Karpas-422 (cell line): Measurements from ENCODE around the gene TMEM41A. TPM values are rescaled to one million over a fixed set of nuclear protein-coding genes. Genes with fewer than 3 reads are reported as not detected.

Experiments
- DNase-seq: peaks from one replicate; pipeline ENCODE4 v3.0.0-alpha.2; 2015
- H2AFZ ChIP-seq: fragments of 200-600 bp; sonication (generic); 2 replicates; pipeline ENCODE4 v1.6.1; 2014; ENCODE audit warnings: antibody characterized with exemption, low read length, mixed read lengths
- H3K27ac ChIP-seq: fragments of 200-600 bp; sonication (generic); 2 replicates; pipeline ENCODE4 v1.5.1; 2014; ENCODE audit warnings: mild to moderate bottlenecking, low read length, moderate library complexity
- H3K27me3 ChIP-seq: fragments of 200-600 bp; sonication (generic); 2 replicates; pipeline ENCODE4 v1.6.1; 2014; ENCODE audit warnings: low read length, mixed read lengths
- H3K36me3 ChIP-seq: fragments of 200-600 bp; sonication (generic); 2 replicates; pipeline ENCODE4 v1.6.1; 2014; ENCODE audit warnings: low read length, mixed read lengths; ENCODE audit not compliant: insufficient read depth
- H3K4me1 ChIP-seq: fragments of 200-600 bp; sonication (generic); 2 replicates; pipeline ENCODE4 v1.6.1; 2014; ENCODE audit warnings: mild to moderate bottlenecking, low read length, mixed read lengths
- H3K4me2 ChIP-seq: fragments of 200-600 bp; sonication (generic); 2 replicates; pipeline ENCODE4 v1.6.1; 2014; ENCODE audit warnings: low read length, low read depth, mild to moderate bottlenecking; ENCODE audit not compliant: poor library complexity, severe bottlenecking
- H3K4me3 ChIP-seq: fragments of 200-600 bp; sonication (generic); 2 replicates; pipeline ENCODE4 v1.5.1; 2014; ENCODE audit warnings: mild to moderate bottlenecking, antibody characterized with exemption, low read length, mixed read lengths
- H3K79me2 ChIP-seq: fragments of 200-600 bp; sonication (generic); 2 replicates; pipeline ENCODE4 v1.6.1; 2014; ENCODE audit warnings: mild to moderate bottlenecking, low read length, mixed read lengths
- H3K9ac ChIP-seq: fragments of 200-600 bp; sonication (generic); 2 replicates; pipeline ENCODE4 v1.6.0; 2014; ENCODE audit warnings: low read length
- H3K9me2 ChIP-seq: fragments of 200-600 bp; sonication (generic), shearing (Covaris generic); replicated peaks from 2 replicates; pipeline ENCODE4 v1.6.0; 2014; ENCODE audit warnings: mild to moderate bottlenecking, low read length, moderate library complexity; ENCODE audit not compliant: insufficient read depth
- H3K9me3 ChIP-seq: fragments of 300-700, 200-600 bp; sonication (generic); 2 replicates; pipeline ENCODE4 v1.6.1; 2014; ENCODE audit warnings: low read length, mixed read lengths
- H4K20me1 ChIP-seq: fragments of 200-600 bp; sonication (generic); 2 replicates; pipeline ENCODE4 v1.6.1; 2014; ENCODE audit warnings: mild to moderate bottlenecking, antibody characterized with exemption, low read length, low read depth; ENCODE audit not compliant: insufficient read depth
- total RNA-seq: library from RNA; depleted of rRNA; stranded (reverse); fragments of >200 nt; shearing (Covaris generic); gene quantifications from 2 replicates; pipeline ENCODE4 v1.2.3, GENCODE V29; 2014; ENCODE audit warnings: low replicate concordance; rRNA removed

The TMEM41A gene
- total RNA-seq: 20.6 and 34.1 TPM in 2 replicates

DNA sequence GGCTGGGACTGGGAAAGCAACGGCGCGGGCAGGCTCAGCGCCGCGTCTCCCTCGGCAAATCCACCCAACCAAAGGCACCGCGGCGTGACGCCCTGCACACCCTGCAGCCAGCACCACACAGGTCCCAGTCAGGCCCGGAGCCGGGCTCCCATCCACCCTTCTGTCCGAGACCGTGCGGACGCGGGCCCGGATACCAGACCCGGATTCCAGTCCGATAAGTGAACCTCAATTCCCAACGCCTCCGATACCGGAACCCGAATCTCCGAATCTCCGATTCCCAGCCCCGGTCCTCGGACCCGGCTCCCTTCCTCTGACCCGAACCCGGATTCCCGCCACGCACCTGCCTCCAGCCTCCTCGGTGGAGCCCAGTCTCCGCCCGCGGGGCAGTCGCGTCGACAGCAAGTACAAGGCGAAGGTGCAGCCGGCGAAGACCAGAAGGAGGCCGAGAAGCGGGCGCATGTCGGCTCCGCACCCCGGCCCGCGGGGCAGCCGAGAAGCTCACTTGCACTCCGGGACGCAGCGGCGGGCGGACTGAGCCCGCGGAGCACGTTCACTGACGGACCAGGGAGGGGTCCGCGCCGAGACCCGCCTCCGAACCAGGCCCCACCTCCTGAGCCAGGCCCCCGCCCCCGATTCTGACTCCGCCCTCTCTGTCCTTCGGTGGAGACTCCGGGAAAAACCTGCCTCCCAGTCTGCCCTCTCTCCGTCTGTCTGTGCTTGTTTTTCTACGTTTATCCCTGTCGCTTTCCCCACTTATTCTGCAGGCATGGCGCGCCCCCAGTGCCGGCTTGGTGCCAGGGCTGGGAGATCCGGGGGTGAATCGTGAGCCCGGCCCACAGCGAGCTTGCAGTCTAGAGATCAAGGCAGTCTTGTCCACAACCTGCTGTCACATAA, at the start of gene TMEM41A:
Gene TMEM41A (minus strand): TSS at position 533 of the 894 bp plus-strand sequence. CDS start 74 bp downstream, at position 459.
- H3K9me3 ChIP-seq: no peaks in the 10 kb centered on the region
- peaks cover 21% of the 10 kb centered on the region for H3K79me2 ChIP-seq

DNA sequence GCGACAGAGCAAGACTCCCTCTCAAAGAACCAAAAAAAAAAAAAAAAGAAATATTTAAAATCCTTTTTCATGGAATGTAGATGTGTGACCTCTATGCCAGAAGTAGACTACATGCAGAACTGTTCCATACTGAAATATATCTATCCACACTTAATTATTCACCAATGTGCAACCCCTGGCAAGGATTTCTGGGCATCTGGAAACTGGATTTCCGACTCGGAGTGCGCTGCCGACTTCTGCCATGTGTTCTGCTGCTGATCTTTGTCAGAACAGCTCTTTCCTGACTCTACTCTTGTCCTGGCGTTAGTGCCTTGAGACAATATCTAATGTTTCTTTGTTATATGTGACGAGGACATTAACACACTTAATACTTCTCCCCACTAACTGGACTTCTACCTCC, 41.9 kb upstream of the TMEM41A start:
- no peaks in the 10 kb centered on the region for H3K27me3 ChIP-seq
- no peak overlapping the region for H3K9ac ChIP-seq
- H3K9me3 ChIP-seq: no peaks in the 10 kb centered on the region
- H3K4me3 ChIP-seq: no peak overlapping the region
- no peaks in the 10 kb centered on the region for H3K79me2 ChIP-seq
- no peaks in the 10 kb centered on the region for H4K20me1 ChIP-seq
- peaks cover 16% of the 10 kb centered on the region for H3K4me1 ChIP-seq
- H3K4me2 ChIP-seq: no peak overlapping the region
- no peak for DNase-seq
- no peak overlapping the region for H3K27ac ChIP-seq
- H2AFZ ChIP-seq: no peak overlapping the region
- H3K36me3 ChIP-seq: no peaks in the 10 kb centered on the region
- no peaks in the 10 kb centered on the region for H3K9me2 ChIP-seq

More for the DNA sequence above, at the start of gene TMEM41A:
- H3K4me1 ChIP-seq: peaks cover 11% of the 10 kb centered on the region
- peak within 1 kb of the TSS; percentile 83 for H3K4me2 ChIP-seq
- no peaks in the 10 kb centered on the region for H3K27me3 ChIP-seq
- peak within 1 kb of the TSS; percentile 90 for H3K4me3 ChIP-seq
- DNase-seq: peak; percentile 96
- H3K27ac ChIP-seq: peak within 1 kb of the TSS; percentile 45; the same call in 1 of the 2 replicates
- H4K20me1 ChIP-seq: 0 out of 2 replicates have a peak, but pooled peaks cover 3% of the 10 kb centered on the region
- no peaks in the 10 kb centered on the region for H3K9me2 ChIP-seq
- peak within 1 kb of the TSS; percentile 97 for H2AFZ ChIP-seq
- peaks cover 21% of the 10 kb centered on the region for H3K36me3 ChIP-seq
- H3K9ac ChIP-seq: peak within 1 kb of the TSS; percentile 91

DNA sequence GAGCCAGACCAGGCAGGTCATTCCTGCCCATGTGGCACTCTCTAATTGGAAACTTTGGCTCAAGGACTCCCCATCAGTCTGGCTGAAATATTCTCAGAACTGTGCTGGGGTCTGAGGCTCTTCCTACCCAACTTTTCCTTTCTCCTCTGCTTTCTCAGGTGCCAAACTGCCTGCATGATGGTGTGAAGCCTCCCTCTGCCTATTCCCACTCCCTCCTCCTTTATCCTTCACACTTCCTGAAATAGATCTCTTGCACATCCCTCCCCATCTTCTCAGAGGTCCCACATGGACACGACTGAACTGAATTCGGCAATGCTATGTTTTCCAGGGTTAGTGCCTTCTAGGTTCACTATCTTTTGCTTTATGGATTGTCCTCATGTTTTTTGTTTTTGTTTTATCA, 41.1 kb upstream of the TMEM41A start:
- no peak overlapping the region for H3K4me3 ChIP-seq
- peaks cover 16% of the 10 kb centered on the region for H3K4me1 ChIP-seq
- no peaks in the 10 kb centered on the region for H3K27me3 ChIP-seq
- H3K9me3 ChIP-seq: no peaks in the 10 kb centered on the region
- H3K36me3 ChIP-seq: no peaks in the 10 kb centered on the region
- DNase-seq: no peak
- H3K9me2 ChIP-seq: no peaks in the 10 kb centered on the region
- no peak overlapping the region for H3K9ac ChIP-seq
- H3K79me2 ChIP-seq: no peaks in the 10 kb centered on the region
- no peak overlapping the region for H3K4me2 ChIP-seq
- no peak overlapping the region for H2AFZ ChIP-seq
- no peaks in the 10 kb centered on the region for H4K20me1 ChIP-seq
- H3K27ac ChIP-seq: no peak overlapping the region

DNA sequence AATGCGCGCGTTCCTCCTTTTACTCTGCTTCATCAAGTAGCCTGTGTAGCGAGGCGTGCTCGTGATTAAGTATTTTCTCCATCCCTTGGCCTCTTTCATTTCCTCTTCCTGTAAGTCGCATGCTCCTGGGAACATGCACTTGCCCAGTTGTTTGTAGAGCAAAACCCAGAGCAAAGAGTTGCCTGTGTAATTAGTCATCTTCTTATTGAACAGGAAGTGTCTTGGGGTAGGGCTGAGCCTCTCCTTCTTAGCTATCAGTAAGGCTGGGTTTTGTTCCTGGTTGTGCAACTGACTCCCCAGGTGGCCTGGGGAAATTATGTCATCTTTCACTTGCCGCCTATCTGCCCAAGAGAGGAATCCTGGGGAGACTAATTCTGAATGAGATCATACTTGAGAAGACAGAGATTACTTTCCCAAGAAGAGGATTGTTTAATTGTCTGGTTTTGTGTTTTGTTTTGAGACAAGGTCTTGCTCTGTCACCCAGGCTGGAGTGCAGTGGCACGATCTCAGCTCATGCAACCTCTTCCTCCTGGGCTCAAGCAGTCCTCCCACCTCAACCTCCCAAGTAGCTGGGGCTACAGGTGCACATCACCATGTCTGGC, 38.6 kb upstream of the TMEM41A start:
- peak overlapping the region; percentile 41 for H3K4me2 ChIP-seq
- peak overlapping the region; percentile 50 for H3K27ac ChIP-seq

DNA sequence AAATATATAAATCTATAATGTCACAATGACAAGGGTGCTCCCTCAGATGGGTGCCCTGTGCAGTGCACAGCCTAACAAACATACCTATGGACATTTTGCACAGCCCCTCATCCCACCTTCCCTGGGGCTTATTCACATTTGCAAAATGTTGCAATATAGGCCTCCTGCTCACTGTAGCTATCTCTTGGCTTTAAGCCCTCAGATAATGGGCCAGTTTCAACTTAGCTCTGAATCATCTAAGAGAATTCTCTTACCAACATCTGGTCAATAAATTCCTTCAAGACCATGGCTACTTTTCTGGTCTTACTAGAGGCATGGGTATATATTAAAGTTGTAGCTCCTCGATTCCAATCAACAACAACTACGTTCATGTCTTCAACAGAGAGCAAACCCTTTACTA, 35.7 kb upstream of the TMEM41A start:
- Histone ChIP-seq H2AFZ (no peak overlapping the region), H3K4me1 (peaks cover 16% of the 10 kb centered on the region), H4K20me1 (no peaks in the 10 kb centered on the region), H3K9me3 (no peaks in the 10 kb centered on the region), H3K36me3 (no peaks in the 10 kb centered on the region), H3K27ac (no peak overlapping the region), H3K4me2 (no peak overlapping the region), H3K9me2 (no peaks in the 10 kb centered on the region), H3K4me3 (no peak overlapping the region), H3K79me2 (no peaks in the 10 kb centered on the region), H3K27me3 (no peaks in the 10 kb centered on the region), H3K9ac (no peak overlapping the region)
- no peak for DNase-seq

More for the DNA sequence above, 38.6 kb upstream of the TMEM41A start:
- Histone ChIP-seq H3K9me2 (no peaks in the 10 kb centered on the region), H2AFZ (peak overlapping the region; percentile 92), H3K36me3 (no peaks in the 10 kb centered on the region), H3K4me3 (peak overlapping the region; percentile 15; the same call in 1 of the 2 replicates), H3K9me3 (no peaks in the 10 kb centered on the region), H3K4me1 (peaks cover 16% of the 10 kb centered on the region), H4K20me1 (no peaks in the 10 kb centered on the region), H3K27me3 (no peaks in the 10 kb centered on the region), H3K9ac (0 out of 2 replicates have a peak overlapping the region, but pooled peaks have one; percentile 5), H3K79me2 (no peaks in the 10 kb centered on the region)
- peak; percentile 92 for DNase-seq

DNA sequence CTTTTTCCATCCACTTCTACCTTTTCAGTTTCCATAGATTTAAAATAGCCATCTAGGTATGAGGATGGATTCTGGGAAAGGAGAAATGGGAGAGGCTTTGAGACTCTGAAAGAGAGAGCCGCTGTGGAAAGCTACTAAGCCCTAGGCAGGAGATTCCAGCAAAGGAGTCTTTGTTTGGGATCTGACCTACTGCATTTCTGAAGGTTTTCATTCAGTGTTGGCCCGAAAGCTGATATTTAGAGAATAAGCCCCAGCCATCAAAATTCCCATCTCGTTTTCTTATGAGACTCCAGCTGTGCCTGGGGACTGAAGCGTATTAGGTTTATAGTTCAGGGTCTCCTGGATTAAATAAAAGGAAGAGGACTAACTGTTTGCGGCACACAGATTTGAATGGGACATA, 34.1 kb upstream of the TMEM41A start:
- Histone ChIP-seq H3K9me3 (no peaks in the 10 kb centered on the region), H3K27ac (no peak overlapping the region), H3K79me2 (no peaks in the 10 kb centered on the region), H3K4me3 (no peak overlapping the region), H3K9ac (no peak overlapping the region), H2AFZ (no peak overlapping the region), H3K36me3 (no peaks in the 10 kb centered on the region), H3K4me1 (peaks cover 13% of the 10 kb centered on the region), H3K4me2 (no peak overlapping the region), H4K20me1 (no peaks in the 10 kb centered on the region), H3K9me2 (no peaks in the 10 kb centered on the region), H3K27me3 (no peaks in the 10 kb centered on the region)
- no peak for DNase-seq

DNA sequence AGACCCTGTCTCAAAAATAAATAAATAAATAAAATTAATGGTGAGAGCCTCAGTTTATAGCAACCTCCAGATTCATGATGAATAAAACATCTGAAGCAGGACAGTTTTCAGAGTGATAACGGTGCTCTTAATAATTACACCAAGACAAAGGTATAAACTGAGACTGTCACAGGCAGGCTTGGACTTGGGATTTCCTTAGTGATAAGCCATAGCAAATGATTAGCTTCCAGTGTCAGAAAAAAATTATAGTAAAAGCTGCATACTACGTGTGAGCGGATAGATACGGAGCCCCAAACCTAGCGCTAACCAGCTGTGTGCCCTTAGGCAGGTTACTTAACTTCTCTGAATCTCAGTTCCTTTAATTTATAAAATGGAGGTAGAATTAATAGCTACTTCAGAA, 32.0 kb upstream of the TMEM41A start:
- no peaks in the 10 kb centered on the region for H3K9me3 ChIP-seq
- H3K9ac ChIP-seq: no peak overlapping the region
- no peaks in the 10 kb centered on the region for H4K20me1 ChIP-seq
- no peak overlapping the region for H3K4me2 ChIP-seq
- no peaks in the 10 kb centered on the region for H3K9me2 ChIP-seq
- H3K36me3 ChIP-seq: no peaks in the 10 kb centered on the region
- H3K79me2 ChIP-seq: no peaks in the 10 kb centered on the region
- no peak overlapping the region for H3K27ac ChIP-seq
- no peak for DNase-seq
- H3K4me3 ChIP-seq: no peak overlapping the region
- H3K4me1 ChIP-seq: no peaks in the 10 kb centered on the region
- no peaks in the 10 kb centered on the region for H3K27me3 ChIP-seq
- H2AFZ ChIP-seq: no peak overlapping the region

DNA sequence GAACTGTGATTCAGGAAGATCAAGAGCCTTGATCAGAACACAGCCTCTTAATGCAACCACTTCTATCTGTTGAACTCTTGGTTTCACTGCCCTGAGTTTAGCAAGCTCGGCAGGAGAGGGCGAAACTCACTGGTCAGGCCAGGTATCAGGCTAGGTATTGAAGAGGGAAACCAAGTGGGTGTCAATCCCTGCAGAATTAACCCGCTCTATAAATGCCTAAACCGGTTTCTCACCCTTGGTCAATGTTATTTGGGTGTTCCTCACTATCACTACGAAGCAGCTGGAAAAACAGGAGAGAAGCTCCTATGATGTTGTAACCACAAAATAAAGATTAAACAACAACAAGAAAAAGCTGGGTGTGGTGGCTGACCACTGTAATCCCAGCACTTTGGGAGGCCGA, 29.7 kb upstream of the TMEM41A start:
- Histone ChIP-seq H2AFZ (no peak overlapping the region), H3K36me3 (no peaks in the 10 kb centered on the region), H3K9me2 (no peaks in the 10 kb centered on the region), H3K9me3 (no peaks in the 10 kb centered on the region), H3K4me1 (no peaks in the 10 kb centered on the region), H3K9ac (no peak overlapping the region), H3K27me3 (no peaks in the 10 kb centered on the region), H3K79me2 (no peaks in the 10 kb centered on the region), H3K27ac (no peak overlapping the region), H3K4me2 (no peak overlapping the region), H4K20me1 (no peaks in the 10 kb centered on the region), H3K4me3 (no peak overlapping the region)
- DNase-seq: no peak
